Measurements from ENCODE around the gene F2RL1. TPM values are rescaled to one million over a fixed set of nuclear protein-coding genes. Genes with fewer than 3 reads are reported as not detected.

The F2RL1 gene
- total and polyA plus RNA-seq, 2 experiments from 2014 or later = 15.3 to 32.1 TPM

DNA sequence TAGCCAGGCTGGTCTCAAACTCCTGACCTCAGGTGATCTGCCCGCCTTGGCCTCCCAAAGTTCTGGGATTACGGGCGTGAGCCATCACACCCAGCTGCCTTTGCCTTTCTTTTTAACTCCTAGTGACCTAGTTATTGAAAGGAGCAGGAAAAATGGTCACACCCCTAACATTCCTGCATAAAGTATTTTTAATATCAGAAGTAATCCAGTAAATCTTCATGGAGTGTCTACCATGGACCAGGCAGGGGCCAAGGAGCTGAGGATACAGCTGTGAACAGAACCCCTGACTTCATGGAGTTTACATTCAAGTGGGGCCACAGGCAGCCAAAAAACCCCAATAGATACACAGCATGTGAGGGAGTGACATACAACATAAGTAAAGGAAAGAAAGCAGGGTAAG is 18.3 kb upstream of the F2RL1 start:
- Histone ChIP-seq H2AFZ (0 out of 2 replicates have a peak overlapping the region, but pooled peaks have one; percentile 28), H3K36me3 (ENCODE audit: insufficient read depth) (no peaks in the 10 kb centered on the region), H3K27me3 (ENCODE audit: insufficient read depth) (no peaks in the 10 kb centered on the region), H3K4me2 (no peak overlapping the region), H3K79me2 (replicated peaks; ENCODE audit: insufficient read depth) (no peaks in the 10 kb centered on the region), H3F3A (replicated peaks; ENCODE audit: low read depth) (no peaks in the 10 kb centered on the region), H4K20me1 (replicated peaks; ENCODE audit: insufficient read depth) (no peaks in the 10 kb centered on the region), H3K9me2 (ENCODE audit: insufficient read depth) (no peaks in the 10 kb centered on the region), H3K27ac (ENCODE audit: low read depth) (no peak overlapping the region), H3K4me3 (no peak overlapping the region), H3K4me1 (ENCODE audit: insufficient read depth) (peaks cover 3% of the 10 kb centered on the region)
- TF ChIP-seq STAT1 (IDR thresholded peaks at IDR 0.05; ENCODE audit: unreplicated experiment) = no peak
- TF ChIP-seq POLR2AphosphoS5 (IDR thresholded peaks at IDR 0.05; ENCODE audit: low read depth) = no peak
- no peak for TF ChIP-seq ZNF114 (CRISPR knock-in tag; IDR thresholded peaks at IDR 0.05)
- no peak for TF ChIP-seq EZH2phosphoT487 (IDR thresholded peaks at IDR 0.05; ENCODE audit: unreplicated experiment)
- TF ChIP-seq, protein P1, sequence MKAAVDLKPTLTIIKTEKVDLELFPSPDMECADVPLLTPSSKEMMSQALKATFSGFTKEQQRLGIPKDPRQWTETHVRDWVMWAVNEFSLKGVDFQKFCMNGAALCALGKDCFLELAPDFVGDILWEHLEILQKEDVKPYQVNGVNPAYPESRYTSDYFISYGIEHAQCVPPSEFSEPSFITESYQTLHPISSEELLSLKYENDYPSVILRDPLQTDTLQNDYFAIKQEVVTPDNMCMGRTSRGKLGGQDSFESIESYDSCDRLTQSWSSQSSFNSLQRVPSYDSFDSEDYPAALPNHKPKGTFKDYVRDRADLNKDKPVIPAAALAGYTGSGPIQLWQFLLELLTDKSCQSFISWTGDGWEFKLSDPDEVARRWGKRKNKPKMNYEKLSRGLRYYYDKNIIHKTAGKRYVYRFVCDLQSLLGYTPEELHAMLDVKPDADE (IDR thresholded peaks at IDR 0.05) = no peak
- TF ChIP-seq JUNB (IDR thresholded peaks at IDR 0.05; ENCODE audit: unreplicated experiment) = no peak
- TF ChIP-seq CREB1 (CRISPR knock-in tag; IDR thresholded peaks at IDR 0.05; ENCODE audit: low read depth) = no peak
- TF ChIP-seq, protein P2, sequence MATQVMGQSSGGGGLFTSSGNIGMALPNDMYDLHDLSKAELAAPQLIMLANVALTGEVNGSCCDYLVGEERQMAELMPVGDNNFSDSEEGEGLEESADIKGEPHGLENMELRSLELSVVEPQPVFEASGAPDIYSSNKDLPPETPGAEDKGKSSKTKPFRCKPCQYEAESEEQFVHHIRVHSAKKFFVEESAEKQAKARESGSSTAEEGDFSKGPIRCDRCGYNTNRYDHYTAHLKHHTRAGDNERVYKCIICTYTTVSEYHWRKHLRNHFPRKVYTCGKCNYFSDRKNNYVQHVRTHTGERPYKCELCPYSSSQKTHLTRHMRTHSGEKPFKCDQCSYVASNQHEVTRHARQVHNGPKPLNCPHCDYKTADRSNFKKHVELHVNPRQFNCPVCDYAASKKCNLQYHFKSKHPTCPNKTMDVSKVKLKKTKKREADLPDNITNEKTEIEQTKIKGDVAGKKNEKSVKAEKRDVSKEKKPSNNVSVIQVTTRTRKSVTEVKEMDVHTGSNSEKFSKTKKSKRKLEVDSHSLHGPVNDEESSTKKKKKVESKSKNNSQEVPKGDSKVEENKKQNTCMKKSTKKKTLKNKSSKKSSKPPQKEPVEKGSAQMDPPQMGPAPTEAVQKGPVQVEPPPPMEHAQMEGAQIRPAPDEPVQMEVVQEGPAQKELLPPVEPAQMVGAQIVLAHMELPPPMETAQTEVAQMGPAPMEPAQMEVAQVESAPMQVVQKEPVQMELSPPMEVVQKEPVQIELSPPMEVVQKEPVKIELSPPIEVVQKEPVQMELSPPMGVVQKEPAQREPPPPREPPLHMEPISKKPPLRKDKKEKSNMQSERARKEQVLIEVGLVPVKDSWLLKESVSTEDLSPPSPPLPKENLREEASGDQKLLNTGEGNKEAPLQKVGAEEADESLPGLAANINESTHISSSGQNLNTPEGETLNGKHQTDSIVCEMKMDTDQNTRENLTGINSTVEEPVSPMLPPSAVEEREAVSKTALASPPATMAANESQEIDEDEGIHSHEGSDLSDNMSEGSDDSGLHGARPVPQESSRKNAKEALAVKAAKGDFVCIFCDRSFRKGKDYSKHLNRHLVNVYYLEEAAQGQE (IDR thresholded peaks at IDR 0.05; ENCODE audit: unreplicated experiment) = no peak
- TF ChIP-seq NANOG (IDR thresholded peaks at IDR 0.05; ENCODE audit: borderline replicate concordance) = no peak
- TF ChIP-seq, protein P3, sequence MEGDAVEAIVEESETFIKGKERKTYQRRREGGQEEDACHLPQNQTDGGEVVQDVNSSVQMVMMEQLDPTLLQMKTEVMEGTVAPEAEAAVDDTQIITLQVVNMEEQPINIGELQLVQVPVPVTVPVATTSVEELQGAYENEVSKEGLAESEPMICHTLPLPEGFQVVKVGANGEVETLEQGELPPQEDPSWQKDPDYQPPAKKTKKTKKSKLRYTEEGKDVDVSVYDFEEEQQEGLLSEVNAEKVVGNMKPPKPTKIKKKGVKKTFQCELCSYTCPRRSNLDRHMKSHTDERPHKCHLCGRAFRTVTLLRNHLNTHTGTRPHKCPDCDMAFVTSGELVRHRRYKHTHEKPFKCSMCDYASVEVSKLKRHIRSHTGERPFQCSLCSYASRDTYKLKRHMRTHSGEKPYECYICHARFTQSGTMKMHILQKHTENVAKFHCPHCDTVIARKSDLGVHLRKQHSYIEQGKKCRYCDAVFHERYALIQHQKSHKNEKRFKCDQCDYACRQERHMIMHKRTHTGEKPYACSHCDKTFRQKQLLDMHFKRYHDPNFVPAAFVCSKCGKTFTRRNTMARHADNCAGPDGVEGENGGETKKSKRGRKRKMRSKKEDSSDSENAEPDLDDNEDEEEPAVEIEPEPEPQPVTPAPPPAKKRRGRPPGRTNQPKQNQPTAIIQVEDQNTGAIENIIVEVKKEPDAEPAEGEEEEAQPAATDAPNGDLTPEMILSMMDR (conservative IDR thresholded peaks at IDR 0.05; ENCODE audit: low read depth in 2 of 2) = no peak
- no peak for TF ChIP-seq ZNF331 (CRISPR knock-in tag; IDR thresholded peaks at IDR 0.05; ENCODE audit: low read depth)
- TF ChIP-seq, protein P4, sequence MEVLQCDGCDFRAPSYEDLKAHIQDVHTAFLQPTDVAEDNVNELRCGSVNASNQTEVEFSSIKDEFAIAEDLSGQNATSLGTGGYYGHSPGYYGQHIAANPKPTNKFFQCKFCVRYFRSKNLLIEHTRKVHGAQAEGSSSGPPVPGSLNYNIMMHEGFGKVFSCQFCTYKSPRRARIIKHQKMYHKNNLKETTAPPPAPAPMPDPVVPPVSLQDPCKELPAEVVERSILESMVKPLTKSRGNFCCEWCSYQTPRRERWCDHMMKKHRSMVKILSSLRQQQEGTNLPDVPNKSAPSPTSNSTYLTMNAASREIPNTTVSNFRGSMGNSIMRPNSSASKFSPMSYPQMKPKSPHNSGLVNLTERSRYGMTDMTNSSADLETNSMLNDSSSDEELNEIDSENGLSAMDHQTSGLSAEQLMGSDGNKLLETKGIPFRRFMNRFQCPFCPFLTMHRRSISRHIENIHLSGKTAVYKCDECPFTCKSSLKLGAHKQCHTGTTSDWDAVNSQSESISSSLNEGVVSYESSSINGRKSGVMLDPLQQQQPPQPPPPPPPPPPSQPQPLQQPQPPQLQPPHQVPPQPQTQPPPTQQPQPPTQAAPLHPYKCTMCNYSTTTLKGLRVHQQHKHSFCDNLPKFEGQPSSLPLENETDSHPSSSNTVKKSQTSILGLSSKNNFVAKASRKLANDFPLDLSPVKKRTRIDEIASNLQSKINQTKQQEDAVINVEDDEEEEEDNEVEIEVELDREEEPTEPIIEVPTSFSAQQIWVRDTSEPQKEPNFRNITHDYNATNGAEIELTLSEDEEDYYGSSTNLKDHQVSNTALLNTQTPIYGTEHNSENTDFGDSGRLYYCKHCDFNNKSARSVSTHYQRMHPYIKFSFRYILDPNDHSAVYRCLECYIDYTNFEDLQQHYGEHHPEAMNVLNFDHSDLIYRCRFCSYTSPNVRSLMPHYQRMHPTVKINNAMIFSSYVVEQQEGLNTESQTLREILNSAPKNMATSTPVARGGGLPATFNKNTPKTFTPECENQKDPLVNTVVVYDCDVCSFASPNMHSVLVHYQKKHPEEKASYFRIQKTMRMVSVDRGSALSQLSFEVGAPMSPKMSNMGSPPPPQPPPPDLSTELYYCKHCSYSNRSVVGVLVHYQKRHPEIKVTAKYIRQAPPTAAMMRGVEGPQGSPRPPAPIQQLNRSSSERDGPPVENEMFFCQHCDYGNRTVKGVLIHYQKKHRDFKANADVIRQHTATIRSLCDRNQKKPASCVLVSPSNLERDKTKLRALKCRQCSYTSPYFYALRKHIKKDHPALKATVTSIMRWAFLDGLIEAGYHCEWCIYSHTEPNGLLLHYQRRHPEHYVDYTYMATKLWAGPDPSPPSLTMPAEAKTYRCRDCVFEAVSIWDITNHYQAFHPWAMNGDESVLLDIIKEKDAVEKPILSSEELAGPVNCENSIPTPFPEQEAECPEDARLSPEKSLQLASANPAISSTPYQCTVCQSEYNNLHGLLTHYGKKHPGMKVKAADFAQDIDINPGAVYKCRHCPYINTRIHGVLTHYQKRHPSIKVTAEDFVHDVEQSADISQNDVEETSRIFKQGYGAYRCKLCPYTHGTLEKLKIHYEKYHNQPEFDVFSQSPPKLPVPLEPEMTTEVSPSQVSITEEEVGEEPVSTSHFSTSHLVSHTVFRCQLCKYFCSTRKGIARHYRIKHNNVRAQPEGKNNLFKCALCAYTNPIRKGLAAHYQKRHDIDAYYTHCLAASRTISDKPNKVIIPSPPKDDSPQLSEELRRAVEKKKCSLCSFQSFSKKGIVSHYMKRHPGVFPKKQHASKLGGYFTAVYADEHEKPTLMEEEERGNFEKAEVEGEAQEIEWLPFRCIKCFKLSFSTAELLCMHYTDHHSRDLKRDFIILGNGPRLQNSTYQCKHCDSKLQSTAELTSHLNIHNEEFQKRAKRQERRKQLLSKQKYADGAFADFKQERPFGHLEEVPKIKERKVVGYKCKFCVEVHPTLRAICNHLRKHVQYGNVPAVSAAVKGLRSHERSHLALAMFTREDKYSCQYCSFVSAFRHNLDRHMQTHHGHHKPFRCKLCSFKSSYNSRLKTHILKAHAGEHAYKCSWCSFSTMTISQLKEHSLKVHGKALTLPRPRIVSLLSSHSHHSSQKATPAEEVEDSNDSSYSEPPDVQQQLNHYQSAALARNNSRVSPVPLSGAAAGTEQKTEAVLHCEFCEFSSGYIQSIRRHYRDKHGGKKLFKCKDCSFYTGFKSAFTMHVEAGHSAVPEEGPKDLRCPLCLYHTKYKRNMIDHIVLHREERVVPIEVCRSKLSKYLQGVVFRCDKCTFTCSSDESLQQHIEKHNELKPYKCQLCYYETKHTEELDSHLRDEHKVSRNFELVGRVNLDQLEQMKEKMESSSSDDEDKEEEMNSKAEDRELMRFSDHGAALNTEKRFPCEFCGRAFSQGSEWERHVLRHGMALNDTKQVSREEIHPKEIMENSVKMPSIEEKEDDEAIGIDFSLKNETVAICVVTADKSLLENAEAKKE (CRISPR knock-in tag; IDR thresholded peaks at IDR 0.05) = no peak
- TF ChIP-seq EZH2 (IDR thresholded peaks at IDR 0.05; ENCODE audit: low read depth, unreplicated experiment) = no peak
- DNase-seq (ENCODE audit: low spot score) (no peak), ATAC-seq (no peak)
- H3K36me3 Mint-ChIP-seq (ENCODE audit: low read depth) = no peaks in the 10 kb centered on the region
- H3K27ac Mint-ChIP-seq = no peak overlapping the region
- H3K4me3 Mint-ChIP-seq = no peak overlapping the region
- peaks cover 18% of the 10 kb centered on the region for H3K27me3 Mint-ChIP-seq (ENCODE audit: insufficient read depth, low read depth, poor library complexity)
- H3K4me1 Mint-ChIP-seq = peaks cover 14% of the 10 kb centered on the region
- no peaks in the 10 kb centered on the region for H3K9me3 Mint-ChIP-seq
